GM12878 (cell line): ENCODE results near the gene CYP26C1. TPM values are rescaled to one million over a fixed set of nuclear protein-coding genes. Genes with fewer than 3 reads are reported as not detected.

Experiments
- ATAC-seq: fragments of 200-7000 bp; cut with Tn5 transposase; 3 replicates; pipeline ENCODE4 v1.9.1; 2020; ENCODE audit warnings: mild to moderate bottlenecking, moderate library complexity
- BruUV-seq: library from RNA; stranded (reverse); fragments of 400-500 nt; replicated peaks from 2 replicates; lab custom pipeline; 2021; lab: Mats Ljungman, UMichigan
- CTCF ChIA-PET: fragments of 300-600 bp; sonication (Branson Sonifier 250); formaldehyde crosslinking; extraction: SDS; loops from one replicate; lab custom pipeline; 2021; ENCODE audit warnings: inconsistent platforms; lab: Yijun Ruan, JAX
- POLR2A ChIA-PET: fragments of 350-600 bp; formaldehyde crosslinking; extraction: SDS; loops from one replicate; lab custom pipeline; 2021; ENCODE audit warnings: inconsistent platforms; lab: Charles Lee
- RAD21 ChIA-PET: fragments of 300-600 bp; sonication (Branson Sonifier 250); formaldehyde crosslinking; loops from one replicate; lab custom pipeline; 2023; ENCODE audit warnings: antibody characterized with exemption; ENCODE audit not compliant: unreplicated experiment; lab: Charles Lee
- SMC1A ChIA-PET: fragments of 300-600 bp; sonication (Branson Sonifier 250); formaldehyde crosslinking; loops from one replicate; lab custom pipeline; 2023; ENCODE audit not compliant: unreplicated experiment, uncharacterized antibody; lab: Charles Lee
- DNase-seq: peaks from one replicate; pipeline ENCODE4 v3.0.0-alpha.2; 2011; ENCODE audit warnings: low read depth, low spot score
- FAIRE-seq: peaks from 3 replicates; lab custom pipeline; 2011; peaks lifted over from hg19 to GRCh38; lab: Jason Lieb, UNC
- H2AFZ ChIP-seq: 2 replicates; pipeline ENCODE4 v1.6.0; 2011; ENCODE audit warnings: low read depth, low read length, control low read depth; ENCODE audit not compliant: control insufficient read depth
- H3K27ac ChIP-seq: 2 replicates; pipeline ENCODE4 v1.5.1; 2011; ENCODE audit warnings: control low read depth; ENCODE audit not compliant: control insufficient read depth, insufficient read depth
- H3K27me3 ChIP-seq, 2 experiments: replicated peaks in 1 of 2; 2 replicates each; pipeline versions ENCODE4 v1.6.0 to v1.6.1; 2011; ENCODE audit warnings: low read length in 1 of 2; ENCODE audit not compliant: control insufficient read depth in 2 of 2, insufficient read depth in 2 of 2
- H3K36me3 ChIP-seq, 2 experiments: 2 replicates each; pipeline ENCODE4 v1.5.1; 2011; ENCODE audit warnings: low read length in 1 of 2; ENCODE audit not compliant: control insufficient read depth in 2 of 2, insufficient read depth in 2 of 2
- H3K4me1 ChIP-seq: 2 replicates; pipeline ENCODE4 v1.6.1; 2011; ENCODE audit warnings: mild to moderate bottlenecking, low read length, moderate library complexity, mixed read lengths; ENCODE audit not compliant: control insufficient read depth, insufficient read depth
- H3K4me2 ChIP-seq: 2 replicates; pipeline ENCODE4 v1.6.0; 2011; ENCODE audit warnings: control low read depth; ENCODE audit not compliant: control insufficient read depth, insufficient read depth
- H3K4me3 ChIP-seq: fragments of 200-600 bp; sonication (generic); 2 replicates; pipeline ENCODE4 v1.5.1; 2016
- H3K79me2 ChIP-seq: 2 replicates; pipeline ENCODE4 v1.6.0; 2011; ENCODE audit warnings: low read length; ENCODE audit not compliant: control insufficient read depth, insufficient read depth
- H3K9ac ChIP-seq: 2 replicates; pipeline ENCODE4 v1.8.0; 2011; ENCODE audit warnings: low read length, control low read depth, mixed read lengths; ENCODE audit not compliant: control insufficient read depth, insufficient read depth
- H3K9me3 ChIP-seq: replicated peaks from 3 replicates; pipeline ENCODE4 v1.5.1; 2011; ENCODE audit warnings: mild to moderate bottlenecking, low read length; ENCODE audit not compliant: control insufficient read depth, insufficient read depth
- H4K20me1 ChIP-seq: 2 replicates; pipeline ENCODE4 v1.6.0; 2011; ENCODE audit not compliant: control insufficient read depth, insufficient read depth
- BCL11A ChIP-seq: IDR thresholded peaks from 2 replicates; pipeline ENCODE4 v1.6.1; 2011; ENCODE audit warnings: low read depth, low read length
- CBFB ChIP-seq: IDR thresholded peaks from 2 replicates; pipeline ENCODE4 v1.6.1; 2016; ENCODE audit warnings: antibody characterized with exemption, low read depth
- CREB1 ChIP-seq: IDR thresholded peaks from 2 replicates; pipeline ENCODE4 v1.6.1; 2012; ENCODE audit warnings: low read depth, mild to moderate bottlenecking, inconsistent platforms
- DPF2 ChIP-seq: fragments of 450-650 bp; IDR thresholded peaks from 2 replicates; pipeline ENCODE4 v1.6.1; 2017; ENCODE audit warnings: mild to moderate bottlenecking
- EED ChIP-seq: sonication (generic); IDR thresholded peaks from 2 replicates; pipeline ENCODE4 v1.6.1; 2016; ENCODE audit warnings: antibody characterized with exemption, low read depth
- IKZF1 ChIP-seq: fragments of 450-650 bp; conservative IDR thresholded peaks from 2 replicates; pipeline ENCODE4 v1.6.1; 2017; ENCODE audit warnings: antibody characterized with exemption, mild to moderate bottlenecking
- IRF4 ChIP-seq: IDR thresholded peaks from 2 replicates; pipeline ENCODE4 v1.6.1; 2011; ENCODE audit warnings: low read depth, low read length
- JUNB ChIP-seq: IDR thresholded peaks from 2 replicates; pipeline ENCODE4 v1.6.1; 2016; ENCODE audit warnings: antibody characterized with exemption, mild to moderate bottlenecking
- LARP7 ChIP-seq: fragments of 450-650 bp; IDR thresholded peaks from 2 replicates; pipeline ENCODE4 v1.6.1; 2017; ENCODE audit warnings: mild to moderate bottlenecking
- MEF2A ChIP-seq: IDR thresholded peaks from 2 replicates; pipeline ENCODE4 v1.6.1; 2011; ENCODE audit warnings: low read depth, mild to moderate bottlenecking, low read length, moderate library complexity; ENCODE audit not compliant: insufficient read depth
- MEF2B ChIP-seq: fragments of 450-650 bp; IDR thresholded peaks from 2 replicates; pipeline ENCODE4 v1.6.1; 2018; ENCODE audit warnings: mild to moderate bottlenecking, moderate library complexity; ENCODE audit not compliant: partially characterized antibody, poor library complexity, severe bottlenecking
- PAX5 ChIP-seq: IDR thresholded peaks from 2 replicates; pipeline ENCODE4 v1.6.1; 2011; ENCODE audit warnings: low read depth, low read length, borderline replicate concordance
- RUNX3 ChIP-seq: IDR thresholded peaks from 2 replicates; pipeline ENCODE4 v1.6.1; 2012; ENCODE audit warnings: low read length, inconsistent platforms
- ZBED1 ChIP-seq: IDR thresholded peaks from 2 replicates; pipeline ENCODE4 v1.6.1; 2016; ENCODE audit warnings: borderline replicate concordance
- WGBS: methylation state at CpG from one replicate; pipeline ENCODE4 v1.1.6; 2016; ENCODE audit warnings: low lambda C conversion rate; ENCODE audit not compliant: insufficient replicate concordance, insufficient coverage; ENCODE audit errors: missing lambda C conversion rate; 5-methylcytosine and 5-hydroxymethylcytosine counted together
- in situ Hi-C: fragments of 300-500 bp; cut with MboI; formaldehyde crosslinking; loops from 9 replicates; pipeline ENCODE4 v1.14.3; 2018; ENCODE audit warnings: mixed read lengths
- intact Hi-C: fragments of 100-400 bp; cut with micrococcal nuclease; formaldehyde crosslinking; loops from one replicate; pipeline ENCODE4 v1.14.2; 2022; ENCODE audit not compliant: unreplicated experiment
- polyA plus RNA-seq, 11 experiments: library from polyadenylated mRNA; depleted of rRNA in 4 of 11; unstranded in 6 of 11; stranded (reverse) in 5 of 11; fragments of >200 nt; fragmentation: Nextera tagmentation in 4 of 11; fragmentation: Illumina TruSeq in 1 of 11; extraction: Ambion mirVana in 4 of 11; extraction: Trizol in 1 of 11; gene quantifications; 1 replicate in 1 of 11; 2 replicates in 10 of 11; pipeline versions ENCODE4 v1.2.1 to v1.2.3, GENCODE V29; 2011 to 2016; ENCODE audit warnings: inconsistent platforms in 2 of 11, missing spikeins in 2 of 11, low read depth in 1 of 11
- total RNA-seq, 4 experiments: library from RNA; depleted of rRNA in 3 of 4; stranded (reverse); fragments of >200 nt in 3 of 4; fragmentation: Illumina TruSeq in 1 of 4; extraction: Trizol in 1 of 4; gene quantifications; 2 replicates each; pipeline versions ENCODE4 v1.2.1 to v1.2.3, GENCODE V29; 2013 to 2021
- TF ChIP-seq, protein P1 (sequence below): fragments of 450-650 bp; IDR thresholded peaks from 2 replicates; pipeline ENCODE4 v1.6.1; 2014; ENCODE audit warnings: mild to moderate bottlenecking

The CYP26C1 gene
- total and polyA plus RNA-seq, 10 of the 15 experiments (the other 5 are each of a cell fraction or from before 2014, with no cell fraction given) = under 0.01 to 0.08 TPM; not detected in 8

GRCh38 chr10:93075369-93076221 is 15.0 kb downstream of the CYP26C1 start:
- H3K4me1 ChIP-seq = peaks cover 18% of the 10 kb centered on the region
- ATAC-seq (peak; percentile 40), DNase-seq (no peak), FAIRE-seq (peak; percentile 44)
- RAD21 ChIA-PET = no interaction called here
- H3K36me3 ChIP-seq = no peaks in the 10 kb centered on the region
- no peak overlapping the region for H3K27ac ChIP-seq
- CTCF ChIA-PET = interaction anchor here (0.9 to 3.2 kb wide), 6 partner anchors 10 to 282 kb away, joined by 3 to 18 read pairs (median 5); no protein-coding TSS in a partner anchor
- H4K20me1 ChIP-seq = no peaks in the 10 kb centered on the region; the same call in 1 of the 2 replicates
- H3K9ac ChIP-seq = no peak overlapping the region
- WGBS = 37% methylated on average over 23 of the region's 25 CpGs
- in situ Hi-C loops (no loop called here), intact Hi-C loops (loop anchor here (10.0 kb wide), 2 partner anchors 191 to 429 kb away; no protein-coding TSS in a partner anchor)
- peak; percentile 47; the same call in 1 of the 2 replicates for TF ChIP-seq MEF2A
- TF ChIP-seq, protein P1, sequence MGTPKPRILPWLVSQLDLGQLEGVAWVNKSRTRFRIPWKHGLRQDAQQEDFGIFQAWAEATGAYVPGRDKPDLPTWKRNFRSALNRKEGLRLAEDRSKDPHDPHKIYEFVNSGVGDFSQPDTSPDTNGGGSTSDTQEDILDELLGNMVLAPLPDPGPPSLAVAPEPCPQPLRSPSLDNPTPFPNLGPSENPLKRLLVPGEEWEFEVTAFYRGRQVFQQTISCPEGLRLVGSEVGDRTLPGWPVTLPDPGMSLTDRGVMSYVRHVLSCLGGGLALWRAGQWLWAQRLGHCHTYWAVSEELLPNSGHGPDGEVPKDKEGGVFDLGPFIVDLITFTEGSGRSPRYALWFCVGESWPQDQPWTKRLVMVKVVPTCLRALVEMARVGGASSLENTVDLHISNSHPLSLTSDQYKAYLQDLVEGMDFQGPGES = no peak
- TF ChIP-seq JUNB = peak; percentile 63
- TF ChIP-seq MEF2B = peak; percentile 14
- no peak for TF ChIP-seq CREB1
- peak; percentile 94 for TF ChIP-seq RUNX3
- peak; percentile 55; the same call in 1 of the 2 replicates for TF ChIP-seq BCL11A
- TF ChIP-seq IRF4 = peak; percentile 69; the same call in 1 of the 2 replicates
- peak; percentile 75; the same call in 1 of the 2 replicates for TF ChIP-seq EED
- TF ChIP-seq DPF2 = 0 out of 2 replicates have a peak, but pooled peaks have one; percentile 20
- no peak for TF ChIP-seq LARP7
- TF ChIP-seq PAX5 = peak; percentile 37; the same call in 1 of the 2 replicates
- no peak for TF ChIP-seq ZBED1
- TF ChIP-seq CBFB = 0 out of 2 replicates have a peak, but pooled peaks have one; percentile 24
- peak; percentile 24; the same call in 1 of the 2 replicates for TF ChIP-seq IKZF1
- BruUV-seq = no TSS peak
- peak overlapping the region; percentile 54 for H3K4me2 ChIP-seq
- H3K4me3 ChIP-seq = peak overlapping the region; percentile 32; the same call in 1 of the 2 replicates
- H2AFZ ChIP-seq = no peak overlapping the region
- POLR2A ChIA-PET = no interaction called here
- SMC1A ChIA-PET = interaction anchor here (1.2 to 1.3 kb wide), 3 partner anchors 18 to 190 kb away, joined by 3 read pairs; no protein-coding TSS in a partner anchor
- no peaks in the 10 kb centered on the region for H3K9me3 ChIP-seq
- peaks cover 28 to 31% of the 10 kb centered on the region in 2 experiments; a peak in 3 of 4 replicates for H3K27me3 ChIP-seq
- no peaks in the 10 kb centered on the region for H3K79me2 ChIP-seq
